Loucy (cell line): ENCODE data around the gene UTRN.

Experiments used
- H2AFZ ChIP-seq: fragments of 200-600 bp; sonication (generic); 2 replicates; pipeline ENCODE4 v1.6.0; 2016; ENCODE audit warnings: antibody characterized with exemption, mild to moderate bottlenecking, low read length, moderate library complexity
- H3F3A ChIP-seq: fragments of 200-600 bp; 2 replicates; pipeline ENCODE4 v1.6.0; 2016; ENCODE audit warnings: antibody characterized with exemption, low read depth, mild to moderate bottlenecking
- H3K27me3 ChIP-seq: fragments of 200-600 bp; sonication (generic); 2 replicates; pipeline ENCODE4 v1.6.1; 2014; ENCODE audit warnings: low read length, mild to moderate bottlenecking; ENCODE audit not compliant: insufficient read depth, poor library complexity, severe bottlenecking
- H3K36me3 ChIP-seq: fragments of 200-600 bp; sonication (generic); 2 replicates; pipeline ENCODE4 v1.6.1; 2016; ENCODE audit warnings: low read length; ENCODE audit not compliant: insufficient read depth
- H3K4me1 ChIP-seq: fragments of 200-600 bp; sonication (generic); 2 replicates; pipeline ENCODE4 v1.5.1; 2014; ENCODE audit warnings: low read length, mild to moderate bottlenecking; ENCODE audit not compliant: insufficient read depth, poor library complexity, severe bottlenecking
- H3K4me2 ChIP-seq: fragments of 200-600 bp; sonication (generic); 2 replicates; pipeline ENCODE4 v1.6.0; 2014; ENCODE audit warnings: antibody characterized with exemption, low read length, low read depth, mild to moderate bottlenecking; ENCODE audit not compliant: poor library complexity, severe bottlenecking
- H3K4me3 ChIP-seq: fragments of 200-600 bp; sonication (generic); 2 replicates; pipeline ENCODE4 v1.5.1; 2014; ENCODE audit warnings: low read length, mild to moderate bottlenecking, mixed read lengths; ENCODE audit not compliant: poor library complexity, severe bottlenecking
- H3K79me2 ChIP-seq: fragments of 200-600 bp; sonication (generic); 2 replicates; pipeline ENCODE4 v1.6.1; 2014; ENCODE audit warnings: low read length; ENCODE audit not compliant: insufficient read depth
- H3K9ac ChIP-seq: fragments of 200-600 bp; sonication (generic); 2 replicates; pipeline ENCODE4 v1.6.0; 2014; ENCODE audit warnings: mild to moderate bottlenecking, low read depth, low read length, moderate library complexity; ENCODE audit not compliant: poor library complexity, severe bottlenecking
- H3K9me2 ChIP-seq: fragments of 200-600 bp; sonication (generic); replicated peaks from 2 replicates; pipeline ENCODE4 v1.6.1; 2016; ENCODE audit warnings: low read depth, low read length, mixed read lengths
- H3K9me3 ChIP-seq: fragments of 200-600 bp; sonication (generic); 2 replicates; pipeline ENCODE4 v1.6.1; 2014; ENCODE audit warnings: mild to moderate bottlenecking, antibody characterized with exemption, low read length, low read depth; ENCODE audit not compliant: insufficient read depth
- H4K20me1 ChIP-seq: fragments of 200-600 bp; sonication (generic); 2 replicates; pipeline ENCODE4 v1.6.0; 2014; ENCODE audit warnings: antibody characterized with exemption, low read length, mild to moderate bottlenecking; ENCODE audit not compliant: insufficient read depth, poor library complexity, severe bottlenecking
- EZH2phosphoT487 ChIP-seq: fragments of 200-600 bp; IDR thresholded peaks from 2 replicates; pipeline ENCODE4 v1.6.1; 2018; ENCODE audit warnings: antibody characterized with exemption, mild to moderate bottlenecking, moderate library complexity, borderline replicate concordance
- TF ChIP-seq, protein P1 (sequence below): fragments of 200-600 bp; sonication (generic); conservative IDR thresholded peaks from 2 replicates; pipeline ENCODE4 v1.5.1; 2014; ENCODE audit warnings: mild to moderate bottlenecking, antibody characterized with exemption, low read length

Gene UTRN

DNA sequence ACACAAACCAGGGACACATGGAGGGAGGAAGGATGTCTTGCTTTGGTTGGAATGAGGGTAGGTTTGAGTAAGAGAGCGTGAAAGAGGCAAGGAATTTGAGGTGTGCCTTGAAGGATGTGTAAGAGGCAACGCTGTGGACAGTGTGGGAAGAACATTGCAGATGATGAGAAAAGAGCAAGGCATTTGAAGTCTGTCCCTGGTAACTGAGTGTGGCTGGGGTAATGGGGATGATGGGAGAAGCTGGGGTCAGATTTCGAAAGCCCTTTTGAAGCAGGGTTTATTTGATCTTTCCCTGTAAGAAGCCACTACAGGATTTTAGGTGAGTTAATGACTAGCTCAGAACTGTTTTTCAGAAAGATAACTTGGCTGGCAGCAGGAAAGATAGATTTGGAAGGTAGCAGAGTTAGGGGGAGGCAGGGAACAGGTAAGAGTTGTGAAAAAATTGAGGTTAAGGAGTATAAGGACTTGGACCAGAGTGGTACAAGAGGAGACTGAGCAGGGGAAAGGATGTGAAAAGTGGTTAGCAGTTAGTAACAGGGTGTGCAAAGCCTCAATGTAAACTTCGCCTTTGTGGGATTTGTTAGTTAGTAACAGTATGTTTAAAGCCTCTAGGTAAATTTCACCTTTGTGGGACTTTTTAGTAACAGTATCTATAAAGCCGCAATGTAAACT lies 17.7 kb downstream of the UTRN start:
- Histone ChIP-seq H3K79me2 (peaks cover 22% of the 10 kb centered on the region), H4K20me1 (no peaks in the 10 kb centered on the region)

DNA sequence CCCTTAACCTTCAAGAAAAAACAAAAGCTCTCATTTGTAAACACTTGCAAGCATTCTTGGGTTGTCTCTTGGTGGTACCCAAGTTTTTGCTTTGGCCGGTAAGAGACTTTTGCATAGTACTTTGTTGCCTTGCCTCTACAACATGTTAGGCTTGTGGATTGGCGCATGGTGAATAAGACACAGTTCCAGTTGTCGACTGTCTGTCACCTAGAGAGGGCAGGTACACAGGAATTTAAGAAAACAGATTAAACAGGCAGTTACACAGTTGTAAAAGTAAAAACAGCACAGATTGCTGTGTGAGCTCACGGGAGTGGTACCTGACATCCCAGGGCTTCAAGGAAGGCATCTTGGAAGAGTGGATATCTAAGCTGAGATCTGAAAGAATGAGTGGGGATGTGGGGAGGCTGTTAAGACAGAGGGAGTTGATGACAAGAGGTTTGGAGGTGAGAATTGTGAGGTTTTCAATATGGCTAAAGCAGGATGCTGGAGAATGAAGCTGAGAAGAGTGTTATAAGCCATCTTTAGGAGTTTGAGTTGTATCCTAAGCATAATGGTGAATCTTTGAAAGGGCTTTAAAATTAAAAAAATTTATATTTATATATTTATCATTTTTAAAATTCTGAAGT lies 19.2 kb downstream of the UTRN start:
- no peak overlapping the region for H3K4me3 ChIP-seq
- no peak overlapping the region for H3K4me2 ChIP-seq
- no peak for TF ChIP-seq EZH2phosphoT487
- TF ChIP-seq, protein P1, sequence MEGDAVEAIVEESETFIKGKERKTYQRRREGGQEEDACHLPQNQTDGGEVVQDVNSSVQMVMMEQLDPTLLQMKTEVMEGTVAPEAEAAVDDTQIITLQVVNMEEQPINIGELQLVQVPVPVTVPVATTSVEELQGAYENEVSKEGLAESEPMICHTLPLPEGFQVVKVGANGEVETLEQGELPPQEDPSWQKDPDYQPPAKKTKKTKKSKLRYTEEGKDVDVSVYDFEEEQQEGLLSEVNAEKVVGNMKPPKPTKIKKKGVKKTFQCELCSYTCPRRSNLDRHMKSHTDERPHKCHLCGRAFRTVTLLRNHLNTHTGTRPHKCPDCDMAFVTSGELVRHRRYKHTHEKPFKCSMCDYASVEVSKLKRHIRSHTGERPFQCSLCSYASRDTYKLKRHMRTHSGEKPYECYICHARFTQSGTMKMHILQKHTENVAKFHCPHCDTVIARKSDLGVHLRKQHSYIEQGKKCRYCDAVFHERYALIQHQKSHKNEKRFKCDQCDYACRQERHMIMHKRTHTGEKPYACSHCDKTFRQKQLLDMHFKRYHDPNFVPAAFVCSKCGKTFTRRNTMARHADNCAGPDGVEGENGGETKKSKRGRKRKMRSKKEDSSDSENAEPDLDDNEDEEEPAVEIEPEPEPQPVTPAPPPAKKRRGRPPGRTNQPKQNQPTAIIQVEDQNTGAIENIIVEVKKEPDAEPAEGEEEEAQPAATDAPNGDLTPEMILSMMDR: no peak
- peaks cover 27% of the 10 kb centered on the region for H3K79me2 ChIP-seq
- H3F3A ChIP-seq: no peaks in the 10 kb centered on the region
- H3K9me2 ChIP-seq: no peaks in the 10 kb centered on the region
- no peak overlapping the region for H2AFZ ChIP-seq
- H3K9ac ChIP-seq: no peak overlapping the region
- no peaks in the 10 kb centered on the region for H4K20me1 ChIP-seq
- peaks cover 8% of the 10 kb centered on the region; the same call in 1 of the 2 replicates for H3K36me3 ChIP-seq
- H3K4me1 ChIP-seq: peaks cover 17% of the 10 kb centered on the region
- H3K27me3 ChIP-seq: no peaks in the 10 kb centered on the region
- no peaks in the 10 kb centered on the region for H3K9me3 ChIP-seq

More for the DNA sequence above, 17.7 kb downstream of the UTRN start:
- Histone ChIP-seq H2AFZ (no peak overlapping the region), H3K9me3 (no peaks in the 10 kb centered on the region), H3F3A (no peaks in the 10 kb centered on the region), H3K9ac (no peak overlapping the region), H3K36me3 (no peaks in the 10 kb centered on the region), H3K27me3 (no peaks in the 10 kb centered on the region), H3K4me3 (no peak overlapping the region), H3K4me2 (no peak overlapping the region), H3K9me2 (no peaks in the 10 kb centered on the region), H3K4me1 (peaks cover 24% of the 10 kb centered on the region)
- TF ChIP-seq, protein P1: no peak
- TF ChIP-seq EZH2phosphoT487: no peak

DNA sequence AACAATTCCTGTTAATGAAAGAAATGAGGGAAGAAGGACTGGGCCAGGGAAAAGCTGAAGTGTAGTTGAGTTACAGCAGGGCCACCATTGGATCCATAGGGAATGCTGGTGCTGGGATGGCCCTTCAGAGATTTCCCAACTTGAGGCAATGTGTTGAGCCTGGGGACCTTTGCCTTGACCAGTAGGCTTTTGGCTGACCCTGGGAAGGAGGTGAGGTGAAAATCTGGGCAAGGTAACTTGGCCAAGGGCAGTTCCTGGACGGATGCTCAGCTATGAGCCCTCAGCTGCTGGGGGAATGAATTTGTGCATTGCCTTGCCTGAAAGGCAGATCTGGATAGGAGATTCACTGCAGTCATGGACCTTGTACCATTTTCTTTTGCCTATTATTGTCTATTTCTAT lies 20.4 kb downstream of the UTRN start:
- Histone ChIP-seq H3K4me2 (peak overlapping the region; percentile 9), H4K20me1 (no peaks in the 10 kb centered on the region), H3K9me3 (no peaks in the 10 kb centered on the region), H3K4me3 (no peak overlapping the region), H2AFZ (no peak overlapping the region), H3K79me2 (peaks cover 29% of the 10 kb centered on the region), H3K36me3 (peaks cover 15% of the 10 kb centered on the region; the same call in 1 of the 2 replicates), H3K27me3 (no peaks in the 10 kb centered on the region), H3K4me1 (peaks cover 17% of the 10 kb centered on the region), H3F3A (no peaks in the 10 kb centered on the region), H3K9me2 (no peaks in the 10 kb centered on the region), H3K9ac (no peak overlapping the region)
- TF ChIP-seq, protein P1: no peak
- TF ChIP-seq EZH2phosphoT487: no peak
